ENCODE measurements around the gene SMYD3. TPM values are rescaled to one million over a fixed set of nuclear protein-coding genes. Genes with fewer than 3 reads are reported as not detected.

Gene SMYD3
- polyA plus RNA-seq, 3 donors, result 29.0 to 36.5 (median 32.0) TPM

DNA sequence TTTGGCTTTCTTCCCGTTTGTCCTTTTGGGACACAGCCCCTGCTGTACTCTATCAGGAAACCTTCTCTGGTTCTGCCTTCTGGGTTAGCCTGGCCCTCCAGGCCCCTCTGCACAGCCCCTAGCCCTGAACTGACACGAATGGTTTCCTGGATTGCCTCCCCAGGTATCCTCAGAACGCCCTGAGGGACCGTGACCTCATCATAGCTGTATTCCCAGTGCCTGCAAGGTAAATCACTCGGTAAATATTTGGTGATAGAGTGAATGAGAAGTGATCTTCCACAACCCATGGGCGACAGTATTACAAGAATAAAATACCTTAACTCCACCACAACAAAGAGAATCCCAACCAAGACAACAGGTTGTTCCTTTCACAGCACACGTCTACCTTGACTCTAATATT lies 637.2 kb downstream of the SMYD3 start:
- DNase-seq (ENCODE audit: low read depth in 3 of 3, low spot score in 2 of 3), result no peak

DNA sequence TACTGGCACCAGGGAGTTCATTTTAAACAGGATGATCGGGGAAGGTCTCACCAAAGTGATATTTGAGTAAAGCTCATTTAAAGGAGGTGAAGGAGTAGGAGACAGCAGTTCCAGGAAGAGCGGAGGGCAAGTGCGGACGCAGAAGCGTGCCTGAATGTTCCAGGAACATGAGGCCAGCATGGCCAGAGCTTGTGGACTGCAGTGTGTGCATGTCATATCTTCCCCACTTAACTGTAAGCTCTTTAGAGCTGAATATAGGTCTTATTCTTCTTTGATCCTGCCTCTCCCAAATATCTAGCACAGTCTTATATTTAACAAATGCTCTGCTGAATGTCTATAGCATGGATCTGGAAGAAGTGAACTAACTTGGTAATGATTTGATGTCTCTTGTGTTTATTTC lies 639.3 kb downstream of the SMYD3 start:
- DNase-seq (ENCODE audit: low read depth in 3 of 3, low spot score in 2 of 3), result no peak

DNA sequence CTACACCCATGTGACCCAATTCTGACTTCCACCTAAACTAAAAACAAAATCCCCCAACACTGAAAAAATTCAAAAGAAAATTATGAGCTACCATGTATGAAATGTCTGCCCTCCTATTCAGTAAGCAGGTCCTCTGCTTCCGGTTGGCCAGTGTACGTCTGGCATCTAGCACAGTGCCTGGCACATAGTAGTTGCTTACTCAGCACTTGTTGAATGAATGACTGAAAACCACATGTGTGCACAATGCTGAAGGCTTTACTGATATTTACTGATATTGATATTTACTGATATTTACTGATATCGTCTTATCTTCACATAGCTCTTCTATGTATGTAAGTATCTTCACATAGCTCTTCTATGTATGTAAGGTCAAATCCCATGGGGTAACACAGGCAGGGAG lies 642.2 kb downstream of the SMYD3 start:
- DNase-seq (ENCODE audit: low read depth in 3 of 3, low spot score in 2 of 3), result no peak

DNA sequence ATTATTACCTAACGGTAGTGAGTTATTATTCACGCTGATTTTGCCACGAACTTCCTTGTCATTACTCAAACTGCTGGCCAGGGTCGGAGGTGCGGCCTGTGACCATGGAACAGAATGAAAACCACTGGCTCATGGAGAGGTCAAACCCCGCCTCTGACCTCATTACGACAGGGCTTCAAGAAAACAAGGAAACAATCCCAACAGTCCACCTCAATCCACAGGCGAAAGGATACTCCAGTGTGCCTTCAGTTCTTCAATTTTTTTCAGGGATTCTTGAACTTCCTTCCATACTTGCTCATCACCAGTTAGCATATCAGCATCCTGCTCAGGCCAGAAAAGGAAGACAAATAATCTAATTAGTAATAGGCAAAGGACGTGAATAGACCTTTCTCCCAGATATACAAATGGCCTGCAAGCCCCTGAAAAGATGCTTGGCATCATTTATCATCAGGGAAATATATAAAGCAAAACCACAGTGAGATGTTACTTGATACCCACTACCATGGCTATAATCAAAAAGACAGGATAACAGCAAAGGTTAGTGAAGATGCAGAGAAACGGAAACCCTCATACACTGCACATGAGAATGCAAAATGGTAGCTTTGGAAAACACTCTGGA lies 643.4 kb downstream of the SMYD3 start:
- no peak for DNase-seq (ENCODE audit: low read depth in 3 of 3, low spot score in 2 of 3)

DNA sequence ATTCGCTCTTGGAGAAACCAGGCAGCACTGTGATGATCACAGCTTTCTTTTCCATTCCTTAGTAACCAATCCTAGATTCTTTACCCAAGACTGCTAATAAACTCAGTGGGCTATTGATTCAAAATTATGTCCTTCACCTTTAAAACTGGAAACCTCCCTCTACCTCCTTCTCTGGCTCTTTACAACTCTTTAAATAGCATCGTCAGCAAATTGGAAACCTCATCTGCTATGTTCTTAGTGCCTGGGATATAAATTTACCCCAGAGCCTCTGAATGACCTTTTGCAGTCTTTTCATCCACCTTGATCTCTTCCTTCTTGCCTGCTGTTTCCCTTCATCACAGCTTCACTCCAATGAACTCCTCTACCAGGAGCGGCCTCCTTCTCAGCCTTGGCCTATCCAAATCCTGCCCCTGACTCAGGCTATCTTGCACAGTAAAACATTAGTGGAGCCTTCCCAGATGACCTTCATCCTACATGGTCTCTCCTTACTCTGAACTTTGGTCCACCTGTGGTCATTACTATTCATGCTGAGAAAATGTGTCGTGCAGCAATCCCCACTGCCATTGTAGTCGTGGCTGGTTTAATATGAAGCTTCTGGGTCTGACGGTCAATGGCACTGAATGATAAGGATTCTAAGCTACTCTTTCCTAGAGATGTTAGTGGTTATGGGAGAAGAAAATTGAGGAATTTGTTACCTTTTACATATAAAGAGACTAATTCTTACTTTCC lies 644.1 kb downstream of the SMYD3 start:
- no peak for DNase-seq (ENCODE audit: low read depth in 3 of 3, low spot score in 2 of 3)

DNA sequence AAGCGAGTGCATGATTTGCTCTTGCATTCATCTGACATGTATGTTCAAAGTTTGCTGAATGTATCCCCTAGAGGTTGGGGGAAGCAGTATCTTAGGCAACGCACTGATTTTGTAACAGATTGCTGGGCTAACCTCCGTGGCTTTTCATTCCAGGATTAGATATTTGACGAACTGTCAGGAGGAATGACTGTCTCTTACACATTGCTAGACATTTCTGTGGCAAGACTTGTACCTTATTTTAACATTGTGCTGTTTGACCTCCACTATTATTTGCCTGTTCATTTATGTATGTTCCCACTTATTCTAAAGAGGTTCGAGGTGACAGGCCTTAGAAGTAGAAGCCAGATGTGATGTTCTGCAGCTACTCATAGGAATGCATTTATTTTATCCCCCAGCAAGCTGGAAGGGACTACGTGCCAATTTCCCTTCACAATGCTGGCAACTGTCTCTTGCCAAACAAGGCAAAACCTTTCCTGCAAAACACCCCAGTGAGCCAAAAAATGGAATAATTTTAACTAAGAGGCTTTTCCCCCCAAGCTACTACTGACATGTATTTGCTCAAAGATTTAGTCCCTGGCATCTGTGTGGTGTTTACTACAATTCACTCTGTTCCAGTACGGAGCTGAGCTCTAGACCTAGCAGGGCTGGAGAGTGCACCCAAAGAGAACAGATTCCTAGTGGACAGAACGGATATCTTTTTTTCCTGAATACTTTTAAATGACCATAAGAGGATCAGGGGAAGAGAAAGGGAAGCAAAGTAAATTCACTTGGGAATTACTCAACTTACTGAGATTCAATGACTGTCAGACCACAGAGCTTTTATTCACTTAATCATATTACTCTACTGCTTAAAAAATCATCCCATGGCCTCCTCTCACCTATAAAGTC lies 646.2 kb downstream of the SMYD3 start:
- DNase-seq (ENCODE audit: low read depth in 3 of 3, low spot score in 2 of 3), result no peak

DNA sequence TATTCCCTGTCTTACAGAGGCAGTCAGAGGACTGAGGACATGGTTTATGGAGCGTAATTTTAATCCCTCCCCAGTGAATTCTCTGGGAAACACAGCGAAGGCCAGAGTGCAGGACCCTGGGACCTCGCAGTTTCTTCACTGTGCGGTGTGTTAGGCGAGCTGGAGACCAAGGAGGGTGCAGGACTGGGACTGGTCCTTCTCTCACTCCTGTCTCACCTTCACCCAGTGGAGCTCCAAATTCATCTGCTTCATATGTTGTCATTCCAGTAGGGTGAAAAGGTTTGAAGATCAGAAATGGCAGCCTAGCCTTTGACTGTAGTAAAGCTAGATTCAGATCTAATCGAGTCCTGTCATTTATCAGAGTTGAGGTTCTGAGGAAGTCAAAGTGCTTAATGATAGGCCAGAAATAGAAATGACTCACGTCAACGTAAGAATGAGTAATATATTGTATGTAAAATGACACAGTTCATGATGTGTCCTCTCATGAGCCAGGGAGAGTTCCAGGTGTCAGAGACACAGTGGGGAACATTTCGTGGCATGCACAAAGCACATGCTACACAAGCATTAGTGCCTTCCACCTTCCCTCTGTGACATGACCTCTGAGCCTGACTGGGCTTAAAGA lies 647.5 kb downstream of the SMYD3 start:
- DNase-seq (ENCODE audit: low read depth in 3 of 3, low spot score in 2 of 3), result no peak

DNA sequence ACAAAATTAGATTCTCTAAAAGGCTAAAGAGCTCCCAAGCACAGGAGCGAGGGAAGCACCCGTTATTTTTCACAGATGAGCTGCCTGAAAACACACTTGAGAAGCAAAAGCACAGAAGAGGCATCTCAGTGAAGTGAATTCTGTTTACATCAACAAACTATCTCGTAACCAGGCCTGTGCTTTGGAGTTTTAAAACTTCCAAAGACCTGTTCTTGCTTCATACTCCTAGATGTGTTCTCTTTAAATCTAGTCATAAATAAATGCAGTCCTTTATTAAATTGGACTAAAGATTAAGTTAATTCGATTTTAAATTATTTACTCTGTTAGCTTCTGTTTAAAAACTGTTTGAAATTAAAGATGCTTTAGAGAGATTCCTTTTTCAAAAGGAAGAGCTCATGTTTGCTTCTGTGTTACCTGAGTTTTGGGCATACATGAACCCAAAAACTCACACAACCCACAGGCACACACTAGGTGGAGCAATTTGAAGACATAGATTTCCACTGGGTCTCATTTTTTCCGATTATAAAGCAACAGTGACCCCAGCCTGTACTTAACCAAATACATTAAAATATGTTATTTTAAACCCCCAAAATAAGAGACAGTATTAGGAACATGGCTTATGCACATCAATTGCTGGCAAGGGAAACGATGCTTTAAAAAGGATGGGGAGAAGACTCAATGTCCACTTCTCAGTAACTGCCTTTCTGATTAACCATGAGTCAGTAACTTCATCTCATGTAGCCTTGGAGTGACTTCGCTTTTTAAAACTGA lies 648.2 kb downstream of the SMYD3 start:
- DNase-seq (ENCODE audit: low read depth in 3 of 3, low spot score in 2 of 3), result peak in 1 of 3 donors; percentile 25

DNA sequence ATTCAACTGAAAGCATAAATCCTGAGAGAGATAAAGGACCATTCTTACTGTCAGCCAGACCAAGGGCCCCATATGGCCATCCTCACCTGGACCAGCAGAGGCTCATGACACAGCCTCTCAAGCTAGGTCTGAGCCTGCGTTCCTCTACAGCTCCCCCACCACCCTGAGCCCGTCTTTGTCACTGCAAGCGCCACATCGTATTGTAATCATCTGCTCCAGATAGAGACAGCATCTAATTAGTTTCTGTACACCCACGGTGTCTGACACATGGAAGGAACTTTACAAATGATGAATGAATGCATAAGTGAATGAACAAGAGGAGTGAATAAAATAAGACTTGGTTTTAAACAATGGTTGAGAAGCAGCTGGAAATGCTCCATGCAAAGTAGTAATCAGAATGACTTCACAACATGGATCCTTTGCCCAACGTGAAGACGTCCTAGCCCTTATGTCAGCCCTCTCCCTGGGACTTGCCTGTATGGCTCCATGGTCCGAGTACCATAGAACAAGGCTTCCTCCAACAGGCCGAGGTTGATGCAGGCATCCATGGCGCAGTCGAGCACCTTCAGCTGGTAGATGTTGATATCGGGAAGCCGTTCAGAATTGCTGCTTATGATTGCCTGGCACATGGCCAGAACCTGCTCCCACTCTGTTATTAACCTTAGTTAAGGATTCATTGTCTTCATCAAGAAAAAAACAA lies 648.9 kb downstream of the SMYD3 start:
- no peak for DNase-seq (ENCODE audit: low read depth in 3 of 3, low spot score in 2 of 3)

DNA sequence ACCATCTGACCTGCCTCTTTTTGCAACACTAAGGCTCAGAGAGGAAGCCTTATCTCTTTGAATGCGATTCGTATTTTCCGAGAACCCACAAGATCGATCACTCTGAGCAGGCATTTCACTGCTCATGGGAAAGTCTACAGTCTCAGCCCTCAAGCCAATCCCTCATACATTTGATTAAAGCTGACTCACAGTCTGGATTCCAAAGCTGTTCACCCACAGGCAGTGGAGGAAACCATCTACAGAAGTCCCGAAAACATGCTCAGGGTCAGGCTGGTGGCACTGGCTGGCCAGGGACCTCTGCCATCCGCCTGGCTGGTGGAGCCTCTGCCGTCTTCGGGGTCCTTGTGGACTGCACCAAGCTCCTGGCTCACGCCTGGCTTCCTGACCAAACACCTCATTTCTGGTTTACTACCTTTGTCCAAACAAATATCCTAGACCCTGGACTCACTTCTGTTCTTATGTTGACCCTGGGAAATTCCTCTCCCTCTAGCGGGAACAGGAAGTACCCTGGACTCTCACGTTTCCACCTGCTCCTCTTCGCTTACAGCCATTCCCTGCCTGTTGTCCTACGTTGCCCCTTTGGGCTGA lies 650.0 kb downstream of the SMYD3 start:
- no peak for DNase-seq (ENCODE audit: low read depth in 3 of 3, low spot score in 2 of 3)

DNA sequence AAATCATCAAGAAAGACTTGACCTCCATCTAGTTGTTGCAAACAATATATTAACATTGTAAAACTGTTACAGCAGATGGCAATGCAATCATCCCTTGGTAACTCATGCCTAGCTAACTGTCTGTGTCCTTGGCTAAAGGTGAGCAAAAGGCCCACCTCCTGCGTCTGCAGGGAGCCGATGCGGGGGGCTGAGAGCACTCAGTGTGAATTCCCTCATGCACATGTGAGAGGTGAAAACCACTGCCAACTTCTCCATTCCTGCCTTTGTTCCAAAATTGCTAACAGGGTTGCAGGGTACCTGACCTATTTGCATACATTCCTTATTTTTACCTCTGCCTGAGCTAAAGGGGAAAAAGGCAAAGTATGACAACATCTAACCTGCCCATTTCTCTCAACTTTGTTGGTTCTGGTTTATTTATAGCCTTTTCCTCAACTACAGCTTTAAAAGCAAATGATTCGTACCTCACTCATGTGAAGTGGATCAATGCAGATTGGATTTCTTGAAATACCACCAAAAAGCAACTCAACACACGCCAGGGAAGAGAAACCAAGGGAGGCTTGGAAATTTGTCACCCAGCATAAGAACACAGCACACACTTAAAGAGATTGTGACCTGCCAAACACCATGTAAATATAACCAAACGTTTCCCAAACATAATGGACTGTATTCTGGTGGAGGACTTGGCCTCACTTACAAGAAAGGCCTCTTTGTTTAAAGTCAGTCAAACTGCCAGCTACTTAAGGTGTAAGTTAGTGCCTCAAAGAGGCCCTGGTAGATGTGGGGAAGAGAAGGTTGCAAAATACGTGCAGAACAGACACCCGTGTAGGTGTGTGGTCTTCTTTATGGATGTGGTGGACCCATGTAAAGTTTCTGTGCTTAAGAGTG lies 651.0 kb downstream of the SMYD3 start:
- no peak for DNase-seq (ENCODE audit: low read depth in 3 of 3, low spot score in 2 of 3)

DNA sequence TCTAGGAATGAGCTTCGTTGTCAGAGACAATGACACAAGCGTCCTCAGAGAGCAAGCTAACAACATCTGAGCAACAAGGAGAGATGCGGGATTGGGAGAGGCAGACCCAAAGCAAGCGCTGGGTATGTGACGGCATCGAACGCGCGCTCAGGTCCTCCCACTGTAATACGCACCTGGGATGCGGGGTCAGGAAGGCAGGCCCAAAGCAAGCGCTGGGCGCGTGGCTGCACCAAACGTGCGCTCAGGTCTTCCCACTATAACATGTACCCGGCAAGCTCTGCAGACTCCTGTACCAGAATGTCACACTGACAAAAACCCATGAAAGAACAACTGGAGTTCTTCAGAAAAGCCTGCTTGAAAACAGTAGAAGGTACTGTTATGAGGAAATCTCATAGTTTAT lies 653.8 kb downstream of the SMYD3 start:
- DNase-seq (ENCODE audit: low read depth in 3 of 3, low spot score in 2 of 3), result no peak

DNA sequence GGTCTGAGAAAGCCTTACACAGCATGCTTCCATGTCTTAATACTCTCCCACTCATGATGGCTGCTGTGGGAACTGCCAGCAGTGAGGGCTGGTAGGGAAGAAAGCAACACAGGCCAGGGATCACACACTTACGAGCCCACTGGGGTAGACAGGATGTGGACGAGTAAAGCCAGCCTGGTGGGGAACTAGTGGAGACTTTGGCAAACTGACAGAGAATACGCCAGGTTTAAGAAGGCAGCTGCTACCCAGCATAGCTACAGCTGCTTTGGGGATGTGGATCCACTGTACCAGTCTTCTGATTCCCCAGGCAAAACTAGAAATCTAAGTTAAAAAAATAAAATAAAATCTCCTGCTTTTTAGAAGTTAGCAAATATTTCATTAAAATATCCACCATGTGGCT lies 664.0 kb downstream of the SMYD3 start:
- no peak for DNase-seq (ENCODE audit: low read depth in 3 of 3, low spot score in 2 of 3)

DNA sequence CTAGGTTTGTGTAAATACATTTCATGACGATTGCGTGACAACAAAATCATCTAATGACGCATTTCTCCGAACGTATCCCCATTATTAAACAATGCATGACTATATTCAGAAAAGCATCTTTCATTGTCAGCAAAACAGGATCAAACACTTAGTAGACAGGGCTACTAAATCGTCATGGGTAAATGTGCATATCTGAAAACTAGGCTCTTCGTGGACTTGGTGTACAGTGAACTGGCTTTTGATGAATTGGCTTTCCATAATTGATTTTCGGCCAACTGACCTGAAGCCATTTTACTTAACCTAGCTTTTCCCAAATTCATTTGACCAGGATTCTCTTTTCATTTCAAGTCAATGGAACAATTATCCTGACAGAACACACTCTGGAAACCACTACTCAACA lies 665.0 kb downstream of the SMYD3 start:
- no peak for DNase-seq (ENCODE audit: low read depth in 3 of 3, low spot score in 2 of 3)

DNA sequence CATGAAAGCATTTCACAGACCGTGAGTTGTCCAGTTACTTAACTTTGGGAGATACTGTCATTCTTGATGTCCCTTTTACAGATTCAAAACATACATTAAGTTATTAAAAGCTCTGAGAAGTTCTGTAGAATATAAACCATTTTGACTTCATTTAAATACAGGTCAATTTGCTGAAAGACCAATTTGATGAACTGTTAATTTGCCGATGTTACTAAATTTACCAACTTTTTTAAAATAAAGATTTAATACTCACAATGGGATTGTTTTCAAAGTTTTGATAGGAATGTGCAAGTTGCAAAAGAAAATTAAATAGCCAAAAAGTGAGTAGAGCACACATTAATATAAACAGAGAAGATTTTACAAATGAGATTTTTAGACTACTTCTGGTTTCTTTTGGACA lies 666.1 kb downstream of the SMYD3 start:
- no peak for DNase-seq (ENCODE audit: low read depth in 3 of 3, low spot score in 2 of 3)

DNA sequence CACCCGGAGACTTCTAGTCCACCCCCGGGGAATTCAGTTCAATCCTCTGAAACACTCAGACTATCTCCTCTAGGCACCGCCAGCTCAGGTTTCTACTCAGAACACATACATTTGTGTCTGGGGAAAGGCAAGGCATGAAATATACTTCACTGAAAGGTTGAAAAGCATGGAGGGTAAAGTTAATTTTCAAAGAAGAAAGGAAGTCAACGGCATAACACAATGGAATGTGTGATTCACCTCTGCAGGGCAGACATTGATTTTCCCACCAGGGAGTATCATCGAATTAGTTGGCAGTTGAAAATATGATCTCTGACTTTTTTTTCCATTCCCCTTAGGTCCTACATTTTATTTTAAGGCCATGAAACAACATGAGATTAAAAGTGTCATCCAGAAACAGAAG lies 669.4 kb downstream of the SMYD3 start:
- DNase-seq (ENCODE audit: low read depth in 3 of 3, low spot score in 2 of 3), result no peak

DNA sequence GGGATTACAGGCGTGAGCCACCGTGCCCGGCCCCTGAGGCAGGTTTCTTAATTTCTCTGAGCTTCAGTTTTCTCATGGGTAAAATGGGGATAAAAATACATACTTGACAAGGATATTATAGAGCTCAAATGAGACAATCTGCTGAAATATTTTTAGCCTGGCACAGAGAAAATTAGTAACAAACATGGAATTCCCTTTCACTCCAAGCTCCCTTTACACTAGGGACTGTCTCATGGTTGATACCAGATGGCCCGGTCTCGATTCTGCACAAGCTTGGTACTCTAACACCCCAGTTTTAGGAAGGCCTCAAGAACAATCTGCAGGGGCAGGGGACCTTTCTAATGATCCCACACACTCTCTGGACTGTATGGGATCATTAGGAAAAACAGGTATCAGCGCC lies 671.7 kb downstream of the SMYD3 start:
- DNase-seq (ENCODE audit: low read depth in 3 of 3, low spot score in 2 of 3), result no peak

DNA sequence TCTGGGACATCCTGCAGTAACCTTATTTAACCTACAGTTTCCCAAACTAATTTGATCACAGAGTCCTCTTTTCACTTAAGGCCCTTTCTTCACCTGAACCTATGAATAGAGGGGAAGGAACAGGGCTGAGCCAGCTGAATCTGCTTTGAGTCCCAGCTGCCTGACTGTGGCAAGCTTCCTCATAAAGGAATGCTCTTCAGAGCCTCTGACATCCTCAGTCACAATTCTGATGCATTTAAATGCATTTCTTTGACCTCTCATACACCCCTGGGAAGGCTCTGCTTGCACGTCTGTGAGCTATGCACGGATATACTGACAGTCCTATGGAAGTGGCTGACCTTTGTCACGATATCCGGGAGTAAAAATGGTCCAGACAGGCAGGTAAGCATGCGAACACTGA lies 673.1 kb downstream of the SMYD3 start:
- DNase-seq (ENCODE audit: low read depth in 3 of 3, low spot score in 2 of 3), result no peak

All from right renal cortex interstitium (tissue), 3 donors.